Calu3 (cell line): ENCODE data around the gene KCNJ12. TPM values are rescaled to one million over a fixed set of nuclear protein-coding genes. Genes with fewer than 3 reads are reported as not detected.

Source experiments
- BruUV-seq: library from RNA; stranded (reverse); fragments of 400-500 nt; replicated peaks from 2 replicates; lab custom pipeline; 2021; lab: Mats Ljungman, UMichigan
- CTCF ChIA-PET: fragments of 300-600 bp; sonication (Branson Sonifier 250); formaldehyde crosslinking; loops from one replicate; lab custom pipeline; 2022; ENCODE audit warnings: antibody characterized with exemption; lab: Charles Lee
- DNase-seq: peaks from one replicate; pipeline ENCODE4 v3.0.0; 2022
- H3K27ac Mint-ChIP-seq: one replicate; pipeline ENCODE4 v1.8.0; 2022; ENCODE audit warnings: mixed read lengths; ENCODE audit not compliant: unreplicated experiment
- H3K27me3 Mint-ChIP-seq: one replicate; pipeline ENCODE4 v1.8.0; 2022; ENCODE audit warnings: mixed read lengths; ENCODE audit not compliant: unreplicated experiment
- H3K36me3 Mint-ChIP-seq: one replicate; pipeline ENCODE4 v1.8.0; 2022; ENCODE audit warnings: mild to moderate bottlenecking, moderate library complexity, mixed read lengths; ENCODE audit not compliant: insufficient read depth, unreplicated experiment
- H3K4me1 Mint-ChIP-seq: one replicate; pipeline ENCODE4 v1.8.0; 2022; ENCODE audit warnings: mild to moderate bottlenecking, low read depth, mixed read lengths; ENCODE audit not compliant: unreplicated experiment
- H3K4me3 Mint-ChIP-seq: one replicate; pipeline ENCODE4 v1.8.0; 2022; ENCODE audit warnings: mild to moderate bottlenecking, low read depth, moderate library complexity, mixed read lengths; ENCODE audit not compliant: unreplicated experiment
- H3K9me3 Mint-ChIP-seq: one replicate; pipeline ENCODE4 v1.8.0; 2022; ENCODE audit warnings: low read depth, mixed read lengths; ENCODE audit not compliant: unreplicated experiment
- CTCF ChIP-seq: fragments of 200-600 bp; IDR thresholded peaks from one replicate; pipeline ENCODE4 v1.8.0; 2022; ENCODE audit warnings: antibody characterized with exemption; ENCODE audit not compliant: unreplicated experiment
- intact Hi-C: fragments of 100-400 bp; cut with micrococcal nuclease; formaldehyde crosslinking; loops from one replicate; pipeline ENCODE4 v1.10.0; 2022; ENCODE audit not compliant: unreplicated experiment
- total RNA-seq: library from RNA; stranded (reverse); gene quantifications from 2 replicates; pipeline ENCODE4 v1.2.3, GENCODE V29; 2022

KCNJ12 gene
- total RNA-seq, 1 experiment from 2014 or later = not detected

GRCh38 chr17:21457051-21458026 lies 81.2 kb downstream of the KCNJ12 start:
- Mint-ChIP-seq H3K27ac (peak overlapping the region; percentile 47), H3K36me3 (no peaks in the 10 kb centered on the region), H3K4me1 (no peaks in the 10 kb centered on the region), H3K27me3 (peaks cover 50% of the 10 kb centered on the region), H3K4me3 (no peak overlapping the region), H3K9me3 (no peaks in the 10 kb centered on the region)
- peak; percentile 84 for TF ChIP-seq CTCF
- DNase-seq = peak; percentile 94
- BruUV-seq = no TSS peak
- intact Hi-C loops = loop anchor here (10.0 kb wide), 1 partner anchor 57 kb away; no protein-coding TSS in a partner anchor
- CTCF ChIA-PET = interaction anchor here (0.6 to 1.8 kb wide), 9 partner anchors 8 to 560 kb away, joined by 3 to 16 read pairs (median 6); no protein-coding TSS in a partner anchor

- no peaks in the 10 kb centered on the region for H3K4me1 Mint-ChIP-seq
- no peak for TF ChIP-seq CTCF
- H3K9me3 Mint-ChIP-seq = no peaks in the 10 kb centered on the region
- H3K36me3 Mint-ChIP-seq = no peaks in the 10 kb centered on the region
- CTCF ChIA-PET = interaction anchor here (1.6 to 1.8 kb wide), 2 partner anchors 53 to 55 kb away, joined by 12 to 16 read pairs; no protein-coding TSS in a partner anchor
- no peak overlapping the region for H3K4me3 Mint-ChIP-seq
- intact Hi-C loops = loop anchor here (10.0 kb wide), 1 partner anchor 57 kb away; no protein-coding TSS in a partner anchor
- peaks cover 50% of the 10 kb centered on the region for H3K27me3 Mint-ChIP-seq
- DNase-seq = no peak
- no TSS peak for BruUV-seq
- H3K27ac Mint-ChIP-seq = no peak overlapping the region
Measured at GRCh38 chr17:21458054-21458453, 81.9 kb downstream of the KCNJ12 start.

- intact Hi-C loops = loop anchor here (10.0 kb wide), 1 partner anchor 55 kb away; no protein-coding TSS in a partner anchor
- CTCF ChIA-PET = no interaction called here
- Mint-ChIP-seq H3K4me1 (no peaks in the 10 kb centered on the region), H3K4me3 (no peak overlapping the region), H3K9me3 (no peaks in the 10 kb centered on the region), H3K36me3 (no peaks in the 10 kb centered on the region), H3K27me3 (peaks cover 44% of the 10 kb centered on the region), H3K27ac (no peak overlapping the region)
- TF ChIP-seq CTCF = no peak
- DNase-seq = no peak
- no TSS peak for BruUV-seq
Measured at GRCh38 chr17:21459536-21459935, 83.4 kb downstream of the KCNJ12 start.

GRCh38 chr17:21460358-21460757 lies 84.2 kb downstream of the KCNJ12 start:
- Mint-ChIP-seq H3K27me3 (peaks cover 48% of the 10 kb centered on the region), H3K27ac (no peak overlapping the region), H3K36me3 (no peaks in the 10 kb centered on the region), H3K4me3 (no peak overlapping the region), H3K9me3 (no peaks in the 10 kb centered on the region), H3K4me1 (no peaks in the 10 kb centered on the region)
- TF ChIP-seq CTCF = no peak
- no TSS peak for BruUV-seq
- no peak for DNase-seq
- intact Hi-C loops = no loop called here
- CTCF ChIA-PET = no interaction called here
